HS-27A (cell line): ENCODE measurements around the gene PVR.
"Not testable (repeated sequence)": the region's sequence is repeated elsewhere in the genome, so short reads cannot be mapped to it uniquely, and the experiment has no call there.

ENCODE experiments used
- DNase-seq: peaks from one replicate; pipeline ENCODE4 v3.0.0-alpha.2; 2012; ENCODE audit warnings: low read depth, missing footprints

Gene PVR

DNA sequence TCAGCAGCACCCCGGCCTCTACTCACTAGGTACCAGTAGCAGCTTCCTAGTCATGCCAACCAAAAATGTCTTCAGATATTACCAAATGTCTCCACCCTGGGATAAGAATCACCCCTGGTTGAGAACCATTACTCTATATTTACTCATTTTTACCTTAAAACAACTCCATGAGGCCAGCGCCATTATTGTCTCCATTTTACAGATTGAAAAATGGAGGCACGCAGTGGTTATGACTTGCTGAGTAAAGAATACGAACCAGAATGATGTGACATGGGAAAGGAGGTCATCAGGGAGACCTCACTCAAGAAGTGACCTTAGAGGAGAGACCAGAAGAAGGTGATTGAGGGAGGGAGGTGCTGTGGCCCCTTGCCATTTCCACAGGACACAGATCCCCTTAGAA lies 29.8 kb downstream of the PVR start:
- DNase-seq, result no peak

DNA sequence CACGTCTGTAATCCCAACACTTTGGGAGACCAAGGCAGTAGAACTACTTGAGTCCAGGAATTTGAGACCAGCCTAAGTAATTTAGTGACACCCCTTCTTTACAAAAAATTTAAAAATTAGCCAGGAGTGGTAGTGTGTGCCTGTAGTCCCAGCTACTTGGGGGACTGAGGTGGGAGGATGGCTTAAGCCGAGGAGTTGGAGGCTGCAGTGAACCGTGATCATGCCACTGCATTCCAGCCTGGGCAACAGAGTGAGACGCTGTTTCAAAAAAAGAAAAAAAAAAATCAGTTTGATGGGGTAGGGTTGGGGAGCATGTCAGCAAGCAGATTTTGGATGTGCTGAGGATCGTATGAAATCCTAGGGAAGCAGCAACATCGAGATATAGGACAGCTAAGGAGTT lies 31.8 kb downstream of the PVR start:
- DNase-seq, result no peak

DNA sequence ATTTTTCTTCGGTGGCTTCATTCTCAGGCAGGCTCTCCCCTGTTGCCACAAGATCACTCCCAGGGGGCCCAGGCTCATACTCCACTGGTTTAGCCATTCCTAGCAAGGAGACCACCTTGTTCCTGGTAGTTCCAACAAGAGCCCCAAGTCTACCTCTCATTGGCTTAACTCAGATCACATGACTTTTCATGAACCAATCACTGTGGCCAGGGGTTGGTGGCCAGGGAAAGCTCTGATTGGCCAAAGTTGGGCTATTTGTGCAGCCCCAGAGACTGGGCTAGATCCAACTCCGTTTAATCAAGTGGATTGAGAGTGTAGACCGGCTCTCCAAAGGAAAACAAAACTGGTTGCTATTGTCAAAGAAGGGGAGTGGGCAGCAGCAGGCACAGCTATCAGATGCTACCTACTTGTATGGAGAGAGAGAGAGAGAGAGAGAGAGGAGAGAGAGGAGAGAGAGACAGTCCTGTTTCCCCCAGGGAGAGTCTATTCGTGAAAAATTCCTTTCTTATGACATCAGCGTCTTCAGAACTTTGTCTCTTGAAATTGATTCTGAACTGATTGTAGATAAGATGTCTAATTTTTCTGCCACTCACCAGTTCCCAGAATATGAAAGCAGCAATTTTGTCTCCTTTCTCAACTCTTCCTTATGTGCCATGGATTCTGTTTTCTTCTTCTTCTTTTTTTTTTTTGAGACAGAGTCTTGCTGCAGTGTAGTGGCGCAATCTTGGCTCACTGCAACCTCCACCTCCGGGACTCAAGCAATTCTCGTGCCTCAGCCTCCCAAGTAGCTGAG lies 33.5 kb downstream of the PVR start:
- DNase-seq, result peak; percentile 77

DNA sequence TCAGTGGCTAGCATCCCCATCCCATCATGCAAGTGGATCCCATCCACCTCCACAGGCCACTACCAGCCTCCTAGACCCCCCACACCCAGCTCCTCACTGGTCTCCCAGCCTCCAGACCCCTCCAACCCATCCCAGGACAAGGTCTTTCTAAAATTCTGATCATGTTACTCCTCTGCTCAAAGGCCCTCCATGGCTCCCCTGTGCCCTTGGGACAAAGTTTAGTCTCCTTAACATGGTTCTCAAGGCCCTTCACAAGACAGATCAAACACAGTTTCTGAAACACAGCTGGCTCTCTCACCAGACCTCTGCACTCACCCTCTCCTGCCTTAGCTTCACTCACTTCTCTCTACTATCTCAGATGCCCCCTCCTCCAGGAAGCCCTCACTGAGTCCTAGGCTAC lies 36.8 kb downstream of the PVR start:
- DNase-seq, result no peak

DNA sequence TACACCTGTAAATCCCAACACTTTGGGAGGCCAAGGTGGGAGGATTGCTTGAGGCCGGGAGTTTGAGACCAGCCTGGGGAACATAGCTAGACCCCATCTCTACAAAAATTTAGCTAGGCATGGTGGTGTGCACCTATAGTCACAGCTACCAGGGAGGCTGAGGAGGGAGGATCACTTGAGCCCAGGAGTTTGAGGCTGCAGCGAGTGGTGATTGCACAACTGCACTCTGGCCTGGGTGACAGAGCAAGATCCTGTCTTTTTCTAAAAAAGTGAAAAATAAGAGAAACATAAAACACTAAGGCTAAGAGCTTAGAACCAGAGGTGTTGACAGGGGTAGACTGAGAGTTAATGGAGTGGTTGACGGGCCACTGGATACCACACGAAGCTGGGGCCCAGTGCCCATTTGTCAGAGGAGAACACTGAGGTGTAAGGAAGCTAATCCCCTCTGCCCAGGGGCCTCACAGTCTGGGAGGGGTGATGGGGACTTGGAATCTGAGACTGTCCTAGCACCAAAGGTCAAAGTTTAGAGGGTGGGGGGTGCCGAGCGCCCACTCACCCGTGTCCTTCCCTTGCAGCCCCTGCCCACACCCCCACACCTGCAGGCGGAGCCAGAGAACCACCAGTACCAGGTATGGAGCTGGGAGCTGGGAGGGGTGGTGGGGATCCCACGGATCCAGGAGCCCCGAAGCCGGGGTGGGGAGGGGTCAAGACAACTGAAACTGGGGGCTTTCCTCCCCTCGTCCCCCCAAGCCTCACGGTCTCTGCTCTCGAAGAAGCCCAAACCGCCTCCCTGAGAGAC lies 38.5 kb downstream of the PVR start:
- DNase-seq, result no peak

DNA sequence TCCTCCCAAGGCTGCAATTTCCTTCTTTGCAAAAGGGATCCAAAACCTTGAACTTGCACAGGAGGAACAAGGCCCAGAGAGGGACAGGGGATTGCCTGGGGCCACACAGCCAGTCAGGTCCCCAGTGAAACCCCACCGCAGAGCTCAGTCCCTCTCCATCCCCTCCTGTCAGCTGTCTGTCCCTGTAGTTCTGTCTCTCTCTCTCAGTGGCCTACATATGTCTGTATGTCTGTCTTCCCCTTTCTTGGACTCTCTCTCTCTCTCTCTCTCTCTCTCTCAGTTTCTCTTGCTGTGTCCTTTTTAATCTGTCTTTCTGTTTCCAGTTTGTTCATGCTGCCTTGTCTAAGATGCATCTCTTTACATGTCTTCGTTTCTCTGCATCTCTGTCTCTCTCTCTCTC lies 39.1 kb downstream of the PVR start:
- no peak for DNase-seq

DNA sequence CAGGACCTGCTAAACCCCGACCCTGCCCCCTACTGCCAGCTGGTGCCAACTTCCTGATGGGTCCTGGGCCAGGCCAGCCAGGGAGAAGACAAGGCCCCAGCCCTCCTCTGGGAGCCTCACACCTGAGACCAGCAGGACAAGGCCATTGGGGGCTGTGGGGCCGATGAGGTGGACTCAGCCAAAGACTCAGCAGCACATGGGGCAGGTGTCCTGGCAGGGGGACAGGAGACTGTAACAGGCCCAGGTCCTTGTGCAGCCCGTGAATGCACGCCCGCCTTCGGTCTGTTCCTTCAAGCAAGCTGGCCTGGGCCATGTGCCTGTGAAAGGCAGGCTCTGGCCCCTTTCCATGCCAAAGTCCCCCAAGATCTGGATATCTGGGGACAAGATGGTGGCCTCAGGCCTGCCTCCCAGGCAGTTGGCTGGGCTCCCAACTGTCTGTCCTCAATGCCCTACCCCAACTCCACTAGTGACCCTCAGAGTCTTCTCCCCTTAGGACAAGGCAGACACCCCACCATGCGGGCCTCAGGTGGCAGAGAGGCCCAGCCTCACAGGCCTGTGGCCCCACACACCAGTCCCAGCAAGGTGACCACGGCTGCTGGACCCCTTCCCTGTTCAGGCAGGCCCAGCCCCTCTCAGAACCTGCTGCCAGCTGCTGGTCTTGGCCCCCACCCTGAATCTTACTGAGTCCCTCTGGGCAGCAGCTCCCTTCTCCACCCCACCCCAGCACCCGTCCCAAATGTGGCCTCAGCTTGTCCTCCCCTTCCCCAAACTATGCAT lies 39.9 kb downstream of the PVR start:
- no peak for DNase-seq

DNA sequence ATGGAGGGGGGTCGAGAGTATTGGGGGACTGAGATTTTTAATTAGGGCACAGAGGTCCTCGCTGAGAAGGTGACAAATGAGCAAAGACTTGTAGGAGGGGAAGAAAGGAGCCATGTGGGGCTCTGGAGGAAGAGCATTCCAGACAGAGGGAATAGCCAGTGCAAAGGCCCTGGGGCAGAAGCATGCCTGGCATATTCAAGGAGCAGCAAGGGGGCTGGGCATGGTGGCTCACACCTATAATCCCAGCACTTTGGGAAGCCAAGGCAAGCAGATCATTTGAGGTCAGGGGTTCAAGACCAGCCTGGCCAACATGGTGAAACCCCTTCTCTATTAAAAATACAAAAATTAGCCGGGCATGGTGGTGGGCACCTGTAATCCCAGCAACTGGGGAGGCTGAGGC lies 40.7 kb downstream of the PVR start:
- not testable (repeated sequence) for DNase-seq

DNA sequence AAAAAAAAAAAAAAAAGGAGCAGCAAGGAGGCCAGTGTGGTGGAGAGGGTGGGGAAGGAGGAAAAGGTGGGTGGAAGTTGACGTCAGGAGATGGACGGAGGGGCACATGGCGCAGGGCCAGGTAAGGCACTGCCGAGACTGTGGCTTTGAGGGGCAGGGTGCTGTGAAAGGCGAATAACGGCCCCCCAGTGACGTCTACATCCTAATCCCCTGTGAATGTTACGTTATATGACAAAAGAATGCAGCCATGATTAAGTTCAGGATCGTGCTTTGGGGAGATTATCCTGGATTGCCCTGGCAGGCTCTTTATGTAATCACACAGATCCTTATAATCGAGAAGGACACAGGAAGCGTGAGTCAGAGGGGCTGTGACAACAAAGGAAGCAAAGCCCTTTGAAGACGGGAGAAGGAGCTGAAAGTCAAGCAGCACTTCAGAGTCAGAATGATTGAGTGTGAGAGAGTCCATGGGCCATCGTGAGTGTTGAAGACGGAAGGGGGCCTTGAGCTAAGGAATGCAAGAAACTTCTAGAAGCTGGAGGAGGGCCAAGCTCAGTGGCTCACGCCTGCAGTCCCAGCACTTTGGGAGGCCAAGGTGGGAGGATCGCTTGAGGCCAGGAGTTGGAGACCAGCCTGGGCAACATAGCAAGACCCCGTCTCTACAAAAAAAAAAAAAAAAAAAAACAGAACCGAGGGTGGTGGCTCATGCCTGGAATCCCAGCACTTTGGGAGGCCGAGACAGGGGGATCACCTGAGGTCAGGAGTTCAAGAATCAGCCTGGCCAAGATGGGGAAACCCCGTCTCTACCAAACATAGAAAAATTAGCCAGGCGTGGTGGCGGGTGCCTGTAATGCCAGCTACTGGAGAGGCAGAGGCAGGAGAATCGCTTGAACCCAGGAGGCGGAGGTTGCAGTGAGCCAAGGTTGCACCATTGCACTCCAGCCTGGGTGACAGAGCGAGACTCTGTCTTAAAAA lies 41.5 kb downstream of the PVR start:
- DNase-seq, result peak; percentile 83

DNA sequence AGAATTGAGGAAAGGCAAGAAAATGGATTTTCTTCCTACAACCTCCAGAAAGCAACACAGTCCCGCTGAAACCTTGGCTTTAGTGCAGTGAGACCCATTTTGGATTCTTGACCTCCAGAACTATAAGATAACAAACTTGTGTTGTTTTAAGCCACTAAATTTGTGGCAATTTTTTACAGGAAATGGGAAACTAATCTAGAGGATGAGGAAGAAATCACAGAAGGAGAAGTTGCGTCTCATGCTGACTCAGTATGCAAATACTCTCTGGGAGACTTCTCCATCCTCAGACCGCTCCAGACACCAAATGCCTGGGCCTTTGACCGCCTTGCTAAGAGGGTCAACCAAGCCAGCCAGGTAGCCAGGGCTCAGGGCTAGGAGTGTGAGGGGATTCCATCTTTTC lies 42.2 kb downstream of the PVR start:
- no peak for DNase-seq

DNA sequence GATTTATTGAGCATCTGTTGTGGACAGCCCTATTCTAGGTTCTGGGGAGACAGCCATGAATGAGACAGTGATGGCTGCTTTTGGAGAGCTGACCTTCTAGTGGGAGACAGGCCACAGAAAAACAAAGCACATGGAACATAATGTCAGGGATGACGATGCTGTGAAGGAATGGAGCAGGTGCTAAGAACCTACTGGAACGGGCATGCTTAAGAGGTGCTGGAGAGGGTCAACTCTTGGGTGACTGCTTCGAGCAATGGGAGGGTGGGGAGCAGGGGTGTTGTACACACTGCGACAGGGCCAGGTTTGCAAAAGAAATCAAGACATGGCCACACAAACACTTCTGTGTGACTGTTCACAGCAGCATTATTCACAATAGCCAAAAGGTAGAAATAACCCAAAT lies 43.2 kb downstream of the PVR start:
- DNase-seq, result no peak

DNA sequence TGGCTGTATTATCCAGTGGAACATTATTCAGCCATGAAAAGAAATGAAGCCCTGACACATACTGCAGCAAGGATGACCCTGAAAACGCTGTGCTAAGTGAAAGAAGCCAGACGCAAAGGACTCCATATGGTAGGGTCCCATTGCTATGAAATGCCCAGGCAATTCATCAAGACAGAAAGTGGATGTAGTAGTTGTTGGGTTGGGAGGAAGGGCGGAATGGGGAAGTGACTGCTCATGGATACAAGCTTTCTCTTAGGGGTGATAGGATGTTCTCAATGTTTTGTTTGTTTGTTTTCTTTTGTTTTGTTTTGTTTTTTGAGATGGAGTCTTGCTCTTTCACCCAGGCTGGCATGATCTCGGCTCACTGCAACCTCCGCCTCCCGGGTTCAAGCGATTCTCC lies 44.2 kb downstream of the PVR start:
- DNase-seq, result no peak

DNA sequence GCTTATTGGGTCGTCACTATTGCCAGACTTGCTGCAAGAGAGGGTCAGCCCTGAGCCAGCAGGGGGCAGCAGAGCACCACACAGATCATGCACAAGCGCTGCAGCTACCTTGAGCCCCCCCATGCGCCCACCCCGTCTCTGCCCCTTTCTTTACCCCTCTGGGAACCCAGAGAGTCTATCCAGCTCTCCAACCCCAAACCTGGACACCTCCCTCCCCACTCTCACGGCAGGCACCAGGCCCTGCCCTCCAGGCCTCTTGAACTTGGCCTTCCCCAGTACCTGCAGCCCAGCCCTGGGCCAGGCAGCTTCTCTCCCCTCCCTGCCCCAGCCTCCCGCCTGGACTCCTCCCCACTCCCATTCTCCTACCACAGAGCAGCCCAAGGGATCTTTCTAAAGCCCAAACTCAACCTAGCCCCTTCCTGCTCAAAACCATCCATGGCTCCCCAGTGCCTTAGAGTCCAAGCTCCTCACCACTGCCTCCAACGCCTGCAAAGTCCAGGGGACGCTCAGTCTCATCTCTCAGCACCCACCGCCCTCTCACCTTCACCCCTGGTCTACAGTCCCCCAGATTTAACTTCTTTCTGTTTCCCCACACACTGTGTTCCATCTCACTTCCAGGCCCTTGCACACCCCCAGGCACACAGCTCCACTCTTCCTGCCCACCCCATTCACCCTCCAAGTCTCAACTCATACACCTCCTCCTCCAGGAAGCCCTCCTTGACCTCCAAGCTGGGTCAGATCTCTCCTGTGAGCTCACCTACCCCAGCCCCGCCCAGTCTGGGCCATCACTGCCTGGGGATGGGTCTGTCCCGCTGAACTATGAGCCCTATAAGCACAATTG lies 45.8 kb downstream of the PVR start:
- peak; percentile 54 for DNase-seq

DNA sequence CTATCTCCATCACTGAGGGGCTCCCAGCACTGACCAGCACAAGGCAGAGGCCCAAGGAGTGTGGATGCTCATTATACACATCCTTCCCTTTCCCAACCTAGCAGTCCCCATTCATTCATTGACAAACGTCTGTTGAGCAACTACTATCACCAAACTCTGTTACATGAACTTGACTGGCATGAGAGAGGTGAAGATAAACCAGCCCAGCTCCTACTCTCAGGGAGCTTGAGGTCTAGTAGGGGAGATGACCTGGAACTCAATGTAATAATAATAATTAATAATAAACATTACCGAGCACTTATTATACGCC lies 46.4 kb downstream of the PVR start:
- no peak for DNase-seq

DNA sequence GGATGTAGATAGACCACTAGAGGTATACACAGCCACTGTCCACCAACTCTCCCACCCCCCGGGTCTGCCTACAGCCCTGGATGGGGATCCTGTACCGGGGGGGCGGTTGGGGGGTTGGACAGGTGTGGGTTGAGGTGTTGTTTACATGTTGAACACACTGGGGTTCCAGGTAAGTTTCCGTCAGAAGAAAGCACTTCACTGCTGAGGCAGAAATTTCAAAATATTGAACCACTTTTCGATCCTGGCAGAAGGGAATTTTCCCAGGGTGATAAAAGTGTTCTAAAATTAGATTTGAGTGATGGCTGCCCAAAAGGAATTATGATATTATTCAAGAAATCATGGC lies 48.6 kb downstream of the PVR start:
- DNase-seq, result no peak

DNA sequence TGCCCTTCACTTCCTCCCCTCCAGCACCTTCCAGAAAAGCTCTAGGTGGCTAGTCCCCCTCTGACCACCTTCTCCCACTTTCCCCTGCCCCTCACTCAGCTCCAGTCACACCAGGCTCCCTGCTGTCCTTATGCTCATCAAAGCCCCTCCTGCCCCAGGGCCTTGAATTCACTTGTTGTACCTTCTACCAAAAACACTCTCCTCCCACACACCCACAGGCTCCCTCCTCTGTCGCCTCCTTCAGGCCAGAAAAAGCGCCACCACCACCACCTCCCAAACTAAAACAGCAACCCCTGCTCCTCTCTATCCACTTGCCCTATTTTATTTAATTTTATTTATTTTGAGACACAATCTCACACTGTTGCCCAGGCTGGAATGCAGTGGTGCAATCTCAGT lies 50.5 kb downstream of the PVR start:
- no peak for DNase-seq

DNA sequence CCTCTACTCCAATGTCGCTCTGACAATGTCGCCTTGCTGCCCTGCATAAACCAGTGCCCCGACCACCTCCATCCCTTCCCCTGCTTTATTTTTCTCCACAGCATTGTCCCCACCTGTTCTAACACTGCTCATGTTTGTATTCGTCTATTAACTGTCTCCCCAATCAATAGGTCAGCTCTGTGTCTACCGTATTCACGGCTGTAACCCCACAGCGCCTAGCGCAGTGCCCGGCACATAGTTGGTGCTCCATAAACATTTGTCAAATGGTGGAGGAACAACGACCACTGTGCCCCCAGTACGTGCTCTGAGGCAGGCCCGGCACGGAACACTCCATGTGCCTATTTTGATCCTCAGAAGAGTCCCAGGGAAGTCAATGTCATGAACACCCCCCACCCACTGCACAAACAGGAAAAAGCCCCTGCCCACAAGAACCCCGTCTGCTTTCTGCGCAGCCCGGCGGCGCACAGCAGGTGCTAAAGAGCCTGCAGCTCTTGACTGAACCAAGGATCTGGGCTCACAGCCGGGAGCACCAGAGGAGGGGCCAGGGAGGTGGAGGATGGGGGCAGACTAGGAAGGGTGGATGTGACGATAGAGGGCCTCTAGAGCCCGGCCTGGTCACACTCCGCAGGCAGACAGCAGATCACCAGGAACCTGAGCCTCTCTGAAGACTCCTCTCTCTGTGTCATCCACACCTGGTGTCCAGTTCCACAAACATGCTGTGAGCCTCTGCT lies 53.4 kb downstream of the PVR start:
- no peak for DNase-seq

DNA sequence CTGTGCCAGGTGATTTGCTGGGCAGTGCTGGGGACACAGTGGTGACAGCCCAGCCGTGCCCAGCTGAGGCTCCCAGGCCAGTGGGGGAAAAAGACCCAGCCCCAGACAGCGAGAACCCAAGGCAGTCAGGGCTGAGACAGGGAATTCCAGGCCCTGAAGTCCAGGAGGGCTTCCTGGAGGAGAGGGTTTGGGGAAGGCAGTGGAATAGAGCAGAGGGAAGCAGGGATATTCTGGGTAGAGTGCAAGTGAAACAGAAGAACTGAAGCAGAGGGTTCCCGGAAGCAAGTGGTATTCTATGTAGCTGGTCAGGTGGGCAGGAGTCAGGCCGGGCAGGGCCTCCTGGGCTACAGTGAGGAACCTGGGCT lies 53.9 kb downstream of the PVR start:
- DNase-seq, result no peak

DNA sequence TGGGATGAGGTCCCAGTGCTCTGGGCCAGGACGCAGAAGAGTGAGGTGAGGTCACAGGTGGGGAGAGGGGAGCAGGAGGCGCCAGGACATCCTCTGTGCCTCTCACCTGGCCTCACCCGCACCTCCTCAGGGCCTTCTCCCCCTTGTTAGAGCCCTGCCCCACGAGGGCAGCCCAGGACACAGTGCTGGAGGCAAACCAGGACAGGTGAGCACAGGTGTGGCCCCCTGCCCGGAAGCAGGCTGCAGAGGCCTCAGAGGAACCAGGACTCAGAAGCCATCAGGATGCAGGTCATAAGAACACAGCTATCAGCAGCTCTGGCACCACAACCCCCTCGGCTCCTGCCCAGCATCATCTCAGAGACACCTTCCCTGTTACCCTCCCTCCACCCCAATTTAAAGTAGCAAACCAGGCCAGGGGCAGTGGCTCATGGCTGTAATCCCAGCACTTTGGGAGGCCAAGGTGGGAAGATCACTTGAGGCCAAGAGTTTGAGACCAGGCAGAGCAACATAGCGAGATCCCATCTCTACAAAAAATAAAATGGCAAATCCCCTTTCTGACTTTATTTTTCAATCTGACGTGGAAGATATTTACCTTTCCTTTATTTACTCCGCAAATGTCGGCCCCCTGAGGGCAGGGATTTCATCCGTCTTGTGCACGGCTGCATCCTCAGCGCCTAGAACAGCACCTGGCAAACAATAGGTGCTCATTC lies 54.9 kb downstream of the PVR start, which contains the start of gene CEACAM16:
Gene CEACAM16 (plus strand): TSS at position 660 of the 710 bp plus-strand sequence. CDS start 2,306 bp downstream, outside the sequence.
- no peak for DNase-seq

DNA sequence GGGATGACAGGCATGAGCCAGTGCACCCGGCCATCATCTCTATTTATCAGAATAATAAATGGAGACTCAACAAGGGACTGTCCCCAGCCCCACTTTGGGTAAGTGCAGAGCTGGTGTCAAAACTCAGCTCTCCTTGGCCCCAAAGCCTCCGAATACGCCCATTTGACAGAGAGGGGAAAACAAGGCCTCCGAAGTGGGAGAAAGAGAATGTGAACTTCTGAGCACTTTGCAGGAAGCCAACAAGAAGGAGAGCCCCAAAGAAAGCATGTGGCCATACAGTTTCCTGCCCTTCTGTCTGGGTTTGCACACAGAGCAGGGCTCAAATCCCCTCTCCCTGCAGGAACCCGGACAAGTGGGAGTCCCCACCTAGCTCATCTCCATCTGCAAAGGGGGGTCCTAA lies 56.8 kb downstream of the PVR start:
- DNase-seq, result no peak
